Aorta (tissue), 5 donors: ENCODE measurements around the gene TRIM39. TPM values are rescaled to one million over a fixed set of nuclear protein-coding genes. Genes with fewer than 3 reads are reported as not detected.

ENCODE experiments used
- ATAC-seq: fragments of 200-7000 bp; cut with Tn5 transposase; one replicate; pipeline ENCODE4 v1.9.1; 2022; ENCODE audit warnings: moderate library complexity; ENCODE audit not compliant: low FRiP score
- DNase-seq, 2 donors: peaks; one replicate each; pipeline ENCODE4 v3.0.0-alpha.2; 2020
- H3K27ac ChIP-seq, 2 donors: one replicate each; pipeline ENCODE4 v1.5.1; 2013; ENCODE audit warnings: low read length in 2 of 2, mild to moderate bottlenecking in 2 of 2, moderate library complexity in 2 of 2, control low read depth in 1 of 2, inconsistent platforms in 1 of 2, low read depth in 1 of 2
- H3K27me3 ChIP-seq, 2 donors: one replicate each; pipeline ENCODE4 v1.6.1; 2013; ENCODE audit warnings: control low read depth in 1 of 2, low read length in 1 of 2, mild to moderate bottlenecking in 1 of 2, moderate library complexity in 1 of 2; ENCODE audit not compliant: insufficient read depth in 2 of 2, control insufficient read depth in 1 of 2
- H3K36me3 ChIP-seq, 2 donors: one replicate each; pipeline ENCODE4 v1.6.1; 2013; ENCODE audit warnings: control low read depth in 1 of 2, low read length in 1 of 2, mild to moderate bottlenecking in 1 of 2; ENCODE audit not compliant: insufficient read depth in 2 of 2, control insufficient read depth in 1 of 2
- H3K4me1 ChIP-seq, 2 donors: one replicate each; pipeline ENCODE4 v1.6.1; 2013; ENCODE audit warnings: low read length in 2 of 2, control low read depth in 1 of 2, mild to moderate bottlenecking in 1 of 2, moderate library complexity in 1 of 2; ENCODE audit not compliant: insufficient read depth in 2 of 2, control insufficient read depth in 1 of 2
- H3K4me3 ChIP-seq, 2 donors: one replicate each; pipeline ENCODE4 v1.5.1; 2013; ENCODE audit warnings: low read length in 2 of 2, control low read depth in 1 of 2, mild to moderate bottlenecking in 1 of 2
- H3K9me3 ChIP-seq: one replicate; pipeline ENCODE4 v1.6.1; 2013; ENCODE audit warnings: mild to moderate bottlenecking, low read length; ENCODE audit not compliant: control insufficient read depth
- WGBS, 2 donors: extraction: QIAGEN DNeasy Blood & Tissue Kit; methylation state at CpG; one replicate each; pipeline ENCODE4 v1.1.7; 2013; 5-methylcytosine and 5-hydroxymethylcytosine counted together
- intact Hi-C, 2 donors: fragments of 100-400 bp; cut with DNase I; formaldehyde crosslinking; loops; one replicate each; pipeline versions ENCODE4 v1.14.2 to v1.15.0; 2022
- polyA plus RNA-seq, 2 donors: library from polyadenylated mRNA; stranded (reverse); fragments of 200-250 nt; gene quantifications; one replicate each; pipeline ENCODE4 v1.2.3, GENCODE V29; 2013
- total RNA-seq, 2 donors: library from RNA; stranded (reverse); fragmentation: NEBNext Ultra II Directional; extraction: Animal tissue kit (Norgen Biotek cat#: 25700); gene quantifications; one replicate each; pipeline ENCODE4 v1.2.1, GENCODE V29; 2021
- donor health status: healthy with polysubstance abuse.
- donor health status: Bipolar disorder and iron deficiency.
- donor health status: DM: no; HTN: no; CAD: no.
- donor health status: DM: no; HTN: no; CAD: no.
- donor health status: DM: yes; HTN: yes; CAD: no.

The TRIM39 gene
- total and polyA plus RNA-seq, 4 donors, result 10.3 to 15.7 (median 14.7) TPM

DNA sequence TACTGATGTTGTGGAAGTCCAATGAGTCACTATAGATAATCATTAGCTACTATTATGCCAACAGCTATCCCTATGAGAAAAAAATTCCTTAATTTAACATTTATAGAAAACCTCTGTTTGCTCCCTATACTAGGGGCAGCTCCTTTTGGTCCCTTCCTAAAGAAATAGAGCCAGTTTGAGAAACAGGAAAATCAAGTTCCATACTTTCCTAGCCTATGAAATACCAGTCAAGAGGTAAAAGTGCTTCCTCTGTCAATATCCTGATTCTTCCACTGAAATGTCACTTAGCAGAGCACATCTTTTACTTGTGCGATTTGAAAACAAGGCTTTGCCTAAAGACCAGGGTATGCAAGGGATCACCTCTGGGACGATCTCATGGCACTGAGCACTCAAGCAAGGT lies 14.5 kb upstream of the TRIM39 start:
- Histone ChIP-seq H3K27ac (no peak overlapping the region), H3K4me1 (no peaks in the 10 kb centered on the region), H3K4me3 (no peak overlapping the region), H3K9me3 (no peaks in the 10 kb centered on the region), H3K36me3 (peaks cover 0 to 9% of the 10 kb centered on the region in 2 donors), H3K27me3 (no peaks in the 10 kb centered on the region)
- intact Hi-C loops, result no loop called here
- ATAC-seq (no peak), DNase-seq (no peak)
- WGBS, 2 donors, result 95 to 96% methylated on average over 2 of the region's 2 CpGs

DNA sequence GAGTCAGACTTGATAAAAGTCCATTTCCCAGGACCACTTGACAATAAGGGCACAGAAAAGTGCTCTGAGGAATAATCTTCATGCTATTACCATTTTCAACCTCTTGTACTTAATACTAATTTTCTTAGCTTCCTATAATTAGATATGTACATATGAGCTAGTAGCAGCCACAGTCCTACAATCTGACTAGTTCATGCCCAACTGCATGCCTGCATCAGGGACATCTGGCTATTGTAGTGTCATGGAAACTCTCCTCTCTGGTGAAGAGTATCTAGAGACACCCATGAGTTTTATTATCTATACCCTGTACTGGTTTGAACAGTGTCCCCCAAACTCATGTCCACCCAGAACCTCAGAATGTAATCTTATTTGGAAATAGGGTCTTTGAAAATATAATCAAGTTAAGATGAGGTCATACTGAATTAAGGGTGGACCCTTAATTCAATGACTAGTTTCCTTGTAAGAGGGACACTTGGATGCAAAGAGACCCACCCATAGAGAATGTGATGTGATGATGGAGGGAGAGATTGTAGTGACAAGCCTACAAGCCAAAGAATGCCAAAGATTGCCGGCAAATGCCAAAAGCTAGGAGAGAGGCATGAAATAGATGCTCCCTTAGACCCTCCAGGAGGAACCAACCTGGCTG lies 13.9 kb upstream of the TRIM39 start:
- DNase-seq (no peak), ATAC-seq (no peak)
- no peaks in the 10 kb centered on the region for H3K9me3 ChIP-seq
- intact Hi-C loops, result no loop called here
- H3K27ac ChIP-seq, result no peak overlapping the region
- H3K36me3 ChIP-seq, result peaks cover 0 to 7% of the 10 kb centered on the region in 2 donors
- H3K27me3 ChIP-seq, result no peaks in the 10 kb centered on the region
- H3K4me1 ChIP-seq, result no peaks in the 10 kb centered on the region
- 96% methylated on average over 1 of the region's 1 CpG for WGBS, 2 donors
- no peak overlapping the region for H3K4me3 ChIP-seq

DNA sequence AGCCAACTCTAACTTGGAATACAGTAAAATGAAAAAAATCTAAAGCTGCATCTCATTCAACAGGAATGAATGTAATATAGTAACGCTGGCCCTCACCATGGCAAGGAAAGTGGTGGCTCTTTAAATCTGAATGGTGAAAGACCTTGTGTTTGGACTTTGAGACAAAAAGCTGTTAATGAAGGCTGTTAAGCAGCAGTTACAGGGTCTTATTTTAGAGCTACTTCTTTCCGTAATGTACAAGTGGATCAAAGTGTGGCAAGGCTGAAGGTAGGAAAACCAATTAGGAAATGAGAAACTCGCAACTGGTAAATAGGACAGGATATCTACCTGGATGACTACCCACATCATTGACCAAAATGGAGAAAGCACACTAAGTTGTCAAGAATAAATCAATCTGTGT lies 11.6 kb upstream of the TRIM39 start:
- no peak for ATAC-seq
- H3K4me1 ChIP-seq, result peaks cover 0 to 1% of the 10 kb centered on the region in 2 donors
- intact Hi-C loops, result no loop called here
- DNase-seq, result no peak
- WGBS, 2 donors, result 96 to 97% methylated on average over 3 of the region's 3 CpGs
- H3K9me3 ChIP-seq, result no peaks in the 10 kb centered on the region
- no peak overlapping the region for H3K27ac ChIP-seq
- no peak overlapping the region for H3K4me3 ChIP-seq
- H3K36me3 ChIP-seq, result peaks cover 0 to 7% of the 10 kb centered on the region in 2 donors
- no peaks in the 10 kb centered on the region for H3K27me3 ChIP-seq

DNA sequence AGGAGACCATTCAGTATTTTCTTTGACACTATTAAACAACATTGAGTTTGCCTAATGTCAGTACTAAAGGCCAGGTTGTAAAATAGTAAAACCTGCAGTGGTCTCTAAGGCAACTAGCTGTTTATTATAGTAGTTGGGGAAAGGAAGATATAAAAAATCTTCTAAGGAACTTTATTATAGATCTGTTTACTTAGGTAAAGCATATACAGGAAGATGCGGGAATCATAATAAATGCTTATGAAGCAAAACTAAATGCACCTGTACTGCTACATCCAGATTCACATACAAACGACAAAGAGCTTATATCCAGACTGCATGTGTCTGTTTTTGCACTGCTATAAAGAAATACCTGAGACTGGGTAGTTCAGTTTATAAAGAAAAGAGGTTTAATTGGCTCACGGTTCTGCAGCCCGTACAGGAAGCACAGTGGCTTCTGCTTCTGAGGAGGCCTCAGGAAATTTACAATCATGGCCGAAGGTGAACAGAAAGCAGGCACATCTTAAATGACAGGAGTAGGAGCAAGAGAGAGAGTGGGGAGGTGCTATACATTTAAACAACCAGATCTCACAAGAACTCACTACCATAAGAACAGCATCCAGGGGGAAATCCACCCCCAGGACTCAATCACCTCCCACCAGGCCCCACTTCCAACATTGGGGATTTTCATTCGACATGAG lies 8.7 kb upstream of the TRIM39 start:
- Histone ChIP-seq H3K4me1 (peaks cover 0 to 1% of the 10 kb centered on the region in 2 donors), H3K4me3 (no peak overlapping the region), H3K27ac (no peak overlapping the region), H3K27me3 (no peaks in the 10 kb centered on the region), H3K36me3 (peaks cover 0 to 7% of the 10 kb centered on the region in 2 donors), H3K9me3 (no peaks in the 10 kb centered on the region)
- DNase-seq, result no peak
- ATAC-seq, result no peak
- intact Hi-C loops, result no loop called here
- WGBS, 2 donors, result 87 to 90% methylated on average over 6 of the region's 6 CpGs

DNA sequence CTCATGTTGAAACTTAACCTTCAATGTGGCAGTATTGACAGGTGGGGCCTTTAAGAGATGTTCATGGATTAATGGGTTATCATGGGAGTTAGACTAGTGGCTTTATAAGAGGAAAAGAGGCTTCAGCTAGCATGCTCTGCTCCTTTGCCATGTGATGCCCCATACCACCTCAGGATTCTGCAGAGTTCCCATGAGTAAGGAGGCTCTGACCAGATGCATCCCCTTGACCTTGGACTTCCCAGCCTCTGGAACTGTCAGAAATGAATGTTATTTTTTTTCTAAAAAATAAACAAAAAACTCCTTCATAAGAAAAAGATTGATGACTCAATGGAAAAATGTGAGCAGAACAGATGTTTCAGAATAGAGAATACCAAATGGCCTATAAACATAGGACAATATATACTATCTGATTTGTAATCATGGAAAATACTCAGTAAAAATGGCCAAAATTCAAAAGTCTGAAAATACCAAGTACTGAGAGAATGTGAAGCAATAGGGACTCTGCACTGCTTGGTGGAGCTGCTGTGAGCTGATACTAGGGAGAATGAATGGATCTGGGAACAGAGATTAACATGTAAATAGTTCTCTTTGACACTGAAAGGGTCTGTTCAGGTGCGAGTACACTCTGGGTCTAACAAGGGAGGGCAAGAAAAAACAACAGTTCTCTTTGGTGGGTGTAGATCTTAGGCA lies 7.4 kb upstream of the TRIM39 start:
- Histone ChIP-seq H3K4me3 (no peak overlapping the region), H3K9me3 (no peaks in the 10 kb centered on the region), H3K36me3 (peaks cover 0 to 3% of the 10 kb centered on the region in 2 donors), H3K27ac (no peak overlapping the region), H3K4me1 (peaks cover 0 to 1% of the 10 kb centered on the region in 2 donors), H3K27me3 (no peaks in the 10 kb centered on the region)
- intact Hi-C loops, result no loop called here
- WGBS, 2 donors, result 79 to 84% methylated on average over 1 of the region's 1 CpG
- no peak for DNase-seq
- no peak for ATAC-seq

DNA sequence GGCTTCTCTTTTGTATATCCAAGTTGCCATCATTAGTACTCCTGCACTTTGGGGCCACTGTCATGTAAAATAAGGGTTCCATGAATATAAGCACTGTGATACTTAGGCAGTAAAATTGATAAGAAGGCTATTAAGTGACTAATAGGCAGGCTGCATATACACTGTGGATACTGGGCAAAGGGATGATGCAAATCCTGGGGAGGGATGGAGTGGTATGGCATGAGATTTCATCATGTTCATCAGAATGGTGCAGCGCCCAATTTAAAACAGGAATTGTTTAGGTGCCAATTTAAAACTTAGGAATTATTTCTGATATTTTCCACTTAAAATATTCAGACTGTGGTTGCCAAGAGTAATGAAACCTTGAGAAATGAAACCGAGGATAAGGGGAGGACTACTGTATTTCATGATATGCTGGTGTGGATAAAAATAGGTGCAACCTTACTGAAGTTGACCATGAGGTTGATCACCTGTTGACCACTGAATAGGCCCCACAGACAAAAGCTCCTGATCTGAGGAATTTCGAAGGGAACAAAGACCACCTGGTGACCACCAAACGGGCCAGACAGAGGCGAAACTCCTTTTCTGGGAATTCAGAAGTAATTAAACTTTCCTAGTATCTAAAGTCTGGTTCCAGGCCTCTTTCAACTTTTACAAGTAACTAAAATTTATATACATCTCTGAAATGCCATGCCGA lies 4.9 kb upstream of the TRIM39 start:
- Histone ChIP-seq H3K27ac (no peak overlapping the region), H3K4me1 (peaks cover 0 to 1% of the 10 kb centered on the region in 2 donors), H3K4me3 (no peak overlapping the region), H3K27me3 (no peaks in the 10 kb centered on the region), H3K36me3 (no peaks in the 10 kb centered on the region), H3K9me3 (no peaks in the 10 kb centered on the region)
- 73 to 80% methylated on average over 6 of the region's 6 CpGs for WGBS, 2 donors
- intact Hi-C loops, result loop anchor here in 1 of 2 donors (10.0 kb wide), 1 partner anchor 107 kb away; the partner anchor contains the start of gene TRIM26
- ATAC-seq, result no peak
- no peak for DNase-seq

DNA sequence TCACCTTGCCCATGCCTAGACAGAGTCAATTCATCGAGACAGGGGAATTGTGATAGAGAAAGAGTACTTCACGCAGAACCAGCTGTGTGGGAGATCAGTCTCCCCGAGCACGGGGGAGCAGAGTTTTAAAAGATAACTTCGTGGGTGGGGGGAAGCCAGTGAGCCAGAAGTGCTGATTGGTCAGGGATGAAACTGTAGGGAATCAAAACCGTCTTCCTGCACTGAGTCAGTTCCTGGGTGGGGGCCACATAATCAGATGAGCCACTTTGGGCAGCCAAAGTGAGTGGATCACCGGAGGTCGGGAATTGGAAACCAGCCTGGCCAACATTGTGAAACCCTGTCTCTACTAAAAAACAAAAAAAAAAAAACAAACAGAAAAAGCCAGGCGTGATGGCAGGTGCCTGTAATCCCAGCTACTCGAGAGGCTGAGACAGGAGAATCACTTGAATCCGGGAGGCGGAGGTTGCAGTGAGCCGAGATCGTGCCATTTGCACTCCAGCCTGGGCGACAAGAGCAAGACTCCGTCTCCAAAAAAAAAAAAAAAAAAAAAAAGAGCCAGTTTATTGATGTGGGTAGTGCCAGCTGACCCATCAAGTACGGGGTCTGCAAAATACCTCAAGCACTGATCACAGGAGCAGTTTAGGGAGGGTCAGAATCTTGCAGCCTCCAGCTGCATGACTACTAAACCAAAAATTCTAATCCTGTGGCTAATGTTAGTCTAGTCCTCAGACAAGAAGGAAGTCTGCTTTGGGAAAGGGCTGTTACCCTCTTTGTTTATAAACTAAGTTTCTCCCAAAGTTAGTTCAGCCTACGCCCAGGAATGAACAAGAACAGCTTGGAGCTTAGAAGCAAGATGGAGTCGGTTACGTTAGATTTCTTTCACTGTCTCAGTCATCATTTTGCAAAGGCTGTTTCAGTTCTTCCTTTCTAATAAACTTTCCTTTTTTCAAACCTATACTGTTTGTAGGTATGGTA lies 3.9 kb upstream of the TRIM39 start:
- H3K27ac ChIP-seq, result no peak overlapping the region
- ATAC-seq, result no peak
- no peaks in the 10 kb centered on the region for H3K36me3 ChIP-seq
- H3K27me3 ChIP-seq, result no peaks in the 10 kb centered on the region
- H3K4me3 ChIP-seq, result no peak overlapping the region
- no peak for DNase-seq
- H3K4me1 ChIP-seq, result peaks cover 0 to 1% of the 10 kb centered on the region in 2 donors
- intact Hi-C loops, result loop anchor here in 1 of 2 donors (10.0 kb wide), 1 partner anchor 108 kb away; the partner anchor contains the start of gene TRIM26
- 85 to 86% methylated on average over 20 of the region's 20 CpGs for WGBS, 2 donors
- no peaks in the 10 kb centered on the region for H3K9me3 ChIP-seq
